GM21526 (cell line): ENCODE data around the gene ZNF862.
"Not testable (repeated sequence)": the region's sequence is repeated elsewhere in the genome, so short reads cannot be mapped to it uniquely, and the experiment has no call there.

Source experiments
- ATAC-seq: cut with Tn5 transposase; IDR thresholded peaks from one replicate; pipeline ENCODE4 v1.9.1; 2021; ENCODE audit warnings: moderate library complexity; ENCODE audit not compliant: unreplicated experiment, low FRiP score

The ZNF862 gene

GRCh38 chr7:149878523-149878921 lies 40.3 kb downstream of the ZNF862 start:
- no peak for ATAC-seq

- no peak for ATAC-seq
These were observed 41.1 kb downstream of the ZNF862 start for GRCh38 chr7:149879271-149879743.

GRCh38 chr7:149879766-149880637 lies 41.8 kb downstream of the ZNF862 start:
- no peak for ATAC-seq

DNA sequence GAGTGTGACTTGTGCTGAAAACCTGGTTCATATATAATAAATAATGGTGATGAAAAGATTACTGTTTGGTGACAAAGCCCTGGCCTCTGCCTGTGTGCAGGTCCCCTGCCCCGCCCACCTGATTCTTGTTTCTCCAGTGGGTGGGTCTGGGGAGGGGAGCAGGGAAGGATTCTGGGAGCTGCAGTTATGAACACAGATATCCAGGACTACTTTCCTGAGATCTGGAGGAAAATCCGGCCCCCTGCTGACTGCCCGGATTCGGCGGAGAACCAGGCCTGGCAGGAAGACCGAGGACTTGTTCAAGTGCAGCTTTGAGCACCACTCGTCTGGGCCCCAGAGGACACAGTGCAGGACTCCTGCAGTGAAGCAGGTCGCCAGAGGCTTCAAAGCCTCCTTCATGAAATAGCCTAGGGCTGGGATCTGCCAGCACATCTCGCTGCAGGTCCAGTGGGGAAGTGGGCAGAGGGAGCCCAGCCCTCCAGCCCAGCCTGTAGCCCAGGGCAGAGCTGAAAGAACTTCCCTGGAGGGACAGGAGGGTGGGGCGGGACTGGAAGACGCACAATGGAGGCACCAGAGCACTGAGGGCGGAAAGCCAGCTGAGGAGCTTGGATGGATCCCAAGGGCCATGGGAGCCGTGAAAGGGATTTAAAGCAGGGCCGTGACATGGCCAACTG lies 42.6 kb downstream of the ZNF862 start:
- ATAC-seq, result no peak

GRCh38 chr7:149881328-149882247 lies 43.4 kb downstream of the ZNF862 start:
- ATAC-seq, result no peak

GRCh38 chr7:149882248-149883047 lies 44.3 kb downstream of the ZNF862 start:
- ATAC-seq, result no peak

DNA sequence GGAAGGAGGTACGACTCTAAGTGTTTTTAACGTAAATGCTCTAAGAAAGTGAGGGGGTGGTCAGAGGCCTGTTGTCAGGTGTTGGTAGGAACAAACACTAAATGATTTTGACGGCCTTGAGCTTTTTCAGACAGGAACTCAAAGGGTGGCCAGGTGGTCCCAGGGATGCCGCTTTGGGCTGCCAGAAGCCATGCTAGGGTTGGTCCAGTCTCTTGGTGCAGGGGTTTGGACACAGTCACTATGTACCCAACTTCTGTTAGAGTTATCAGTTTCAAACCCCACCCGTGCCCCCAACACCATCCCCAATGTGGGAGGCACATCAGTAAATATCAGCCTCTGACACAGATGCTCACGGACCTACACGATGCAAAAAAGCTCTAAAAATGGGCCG lies 44.9 kb downstream of the ZNF862 start:
- ATAC-seq, result no peak

- ATAC-seq, result peak; percentile 63
These were observed 45.3 kb downstream of the ZNF862 start for GRCh38 chr7:149883452-149883861.

GRCh38 chr7:149884016-149884415 lies 45.8 kb downstream of the ZNF862 start:
- ATAC-seq, result no peak

DNA sequence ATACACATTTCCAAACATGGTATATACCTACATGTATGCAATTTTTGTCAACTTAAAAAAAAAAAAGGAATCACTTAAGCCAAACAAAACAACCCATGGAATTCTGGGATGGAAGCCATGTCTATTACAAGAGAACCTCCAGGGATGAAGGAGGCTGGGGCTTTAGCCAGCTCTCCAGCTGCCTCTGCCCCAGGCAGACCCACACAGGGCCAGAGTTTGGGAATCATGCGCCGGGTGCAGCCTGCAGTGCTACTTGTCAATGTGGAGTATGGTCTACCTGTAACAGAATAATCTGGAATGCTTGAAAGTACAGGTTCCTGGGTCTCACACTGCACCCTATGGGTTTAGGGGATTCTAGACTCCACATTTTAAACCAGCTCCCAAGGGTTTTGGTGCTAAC lies 46.4 kb downstream of the ZNF862 start:
- no peak for ATAC-seq

DNA sequence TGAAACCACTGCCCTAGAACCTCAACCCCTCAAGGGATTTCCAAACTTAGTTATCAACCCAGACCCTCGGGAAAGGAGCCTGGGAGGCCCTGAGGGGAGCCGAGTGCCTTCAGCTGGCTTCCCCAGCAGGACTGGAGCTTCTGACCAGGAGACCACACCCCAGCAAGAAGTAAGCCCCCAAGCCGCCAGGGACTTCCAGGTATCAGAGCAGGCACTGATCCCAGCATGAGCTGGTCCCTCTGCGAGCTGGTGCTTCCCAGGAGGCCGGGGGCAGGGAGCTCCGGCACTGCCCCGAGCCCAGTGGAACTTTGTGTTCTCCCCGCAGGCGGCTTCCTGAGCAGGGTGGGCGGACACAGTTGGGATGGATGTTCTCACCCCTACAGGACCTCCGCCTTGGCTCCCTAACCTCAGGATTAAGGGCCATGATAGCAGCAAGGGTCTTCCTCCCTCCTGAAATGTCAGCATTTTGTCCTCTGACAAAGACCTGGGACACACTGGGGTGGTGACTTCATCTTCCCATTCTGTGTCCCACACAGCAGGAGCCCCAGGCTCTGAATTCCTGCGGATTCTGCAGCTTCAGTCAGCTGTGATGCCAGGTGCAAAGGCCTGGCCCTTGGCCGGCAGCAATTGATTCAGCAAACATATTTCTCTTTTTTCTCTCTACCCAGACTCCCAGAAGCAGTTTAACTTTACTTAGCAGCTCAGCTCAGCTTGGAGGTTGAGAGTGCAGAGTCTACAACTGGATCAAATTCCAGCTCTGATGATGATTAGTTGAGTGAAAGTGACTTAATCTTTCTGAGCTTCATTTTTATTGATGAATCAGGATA lies 47.2 kb downstream of the ZNF862 start:
- no peak for ATAC-seq

DNA sequence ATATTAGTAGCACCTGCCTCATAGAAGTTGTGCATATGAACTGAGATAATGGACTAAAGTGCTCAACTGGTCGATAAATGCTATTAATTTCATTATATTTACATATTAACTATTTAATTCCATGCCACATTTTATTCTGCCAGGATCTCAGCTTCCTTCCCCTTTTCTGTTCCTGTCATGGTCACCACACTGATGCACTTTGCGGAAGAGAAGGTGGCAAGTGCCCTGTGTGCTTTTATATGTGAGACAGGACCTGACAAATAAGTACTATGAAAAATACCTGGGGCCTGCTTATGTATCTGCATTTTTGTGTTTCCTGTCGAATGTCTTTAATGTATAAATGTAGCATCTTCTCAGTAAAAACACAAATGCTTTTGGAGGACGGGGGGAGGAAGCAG lies 47.8 kb downstream of the ZNF862 start:
- ATAC-seq, result no peak

DNA sequence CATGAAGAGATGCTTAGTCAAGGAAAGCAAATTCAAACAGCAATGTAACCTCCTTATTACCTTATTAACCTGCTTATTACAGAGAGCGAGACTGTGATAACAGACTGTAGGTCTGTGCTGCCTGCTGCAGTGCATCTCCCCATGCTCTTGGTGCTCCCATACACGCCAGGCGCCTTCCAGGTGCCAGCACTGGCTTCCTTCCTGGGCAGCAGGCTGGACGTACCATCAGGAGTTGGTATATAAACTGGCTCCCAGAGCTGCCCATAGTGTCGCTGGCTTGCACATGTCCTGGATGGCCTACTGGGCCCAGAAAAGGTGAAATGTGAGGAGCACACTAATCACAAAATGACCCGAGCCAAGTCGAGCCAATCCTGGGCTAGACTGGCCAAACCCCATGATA lies 49.1 kb downstream of the ZNF862 start:
- ATAC-seq, result no peak

GRCh38 chr7:149890715-149891114 lies 52.5 kb downstream of the ZNF862 start:
- ATAC-seq, result not testable (repeated sequence)

GRCh38 chr7:149894957-149895356 lies 56.8 kb downstream of the ZNF862 start:
- ATAC-seq, result not testable (repeated sequence)

- not testable (repeated sequence) for ATAC-seq
These were observed 69.7 kb downstream of the ZNF862 start for GRCh38 chr7:149907776-149908376.

DNA sequence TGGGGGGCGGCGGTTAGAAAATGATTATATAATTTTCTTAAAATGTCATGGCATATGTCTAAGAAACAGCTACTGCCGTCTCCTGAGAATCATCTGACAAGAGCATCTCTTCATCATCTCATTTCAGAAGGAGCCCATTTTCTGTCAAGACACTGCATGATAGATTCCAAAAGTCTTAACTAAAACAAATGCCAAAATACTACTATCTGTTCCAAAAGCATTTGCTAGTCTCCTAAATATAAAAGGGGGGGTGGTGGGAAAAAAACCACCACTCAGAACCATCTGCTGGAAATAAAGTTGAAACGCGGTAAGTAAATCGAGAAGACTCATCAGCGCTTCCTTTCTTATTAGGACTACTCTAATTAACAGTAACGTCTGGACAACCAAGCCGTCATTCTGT lies 72.0 kb downstream of the ZNF862 start:
- ATAC-seq, result not testable (repeated sequence)

DNA sequence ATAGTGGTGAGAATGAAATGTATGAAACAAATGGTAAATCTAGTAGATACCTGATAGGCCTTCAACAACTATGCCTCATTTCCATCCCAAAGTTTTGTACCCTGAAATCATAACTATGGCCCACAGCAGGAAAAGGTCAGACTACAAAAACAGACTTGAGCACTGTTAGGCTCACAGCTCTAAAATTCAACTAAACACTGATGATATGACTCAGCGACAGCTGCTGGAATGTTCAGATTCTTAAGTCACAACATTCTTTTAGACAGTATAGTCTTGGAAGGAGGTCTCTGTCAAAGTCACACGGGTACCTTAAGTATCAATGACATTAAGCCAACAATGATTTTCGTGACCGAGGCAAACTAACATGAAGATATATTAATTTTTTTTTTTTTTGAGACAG lies 74.0 kb downstream of the ZNF862 start:
- not testable (repeated sequence) for ATAC-seq
